ENCODE data around the gene KLHL6. TPM values are rescaled to one million over a fixed set of nuclear protein-coding genes. Genes with fewer than 3 reads are reported as not detected.

The KLHL6 gene
- total RNA-seq, 1 experiment from 2014 or later, result 0.03 TPM

- POLR2A ChIA-PET, result no interaction called here
- DNase-seq (ENCODE audit: low read depth, low spot score), result no peak
- TF ChIP-seq CTCF (IDR thresholded peaks at IDR 0.05) (no peak), POLR2AphosphoS5 (IDR thresholded peaks at IDR 0.05; ENCODE audit: low read depth, low read length) (no peak), SIN3A (IDR thresholded peaks at IDR 0.05; ENCODE audit: borderline replicate concordance, insufficient read depth, low read depth, low read length) (no peak), REST (IDR thresholded peaks at IDR 0.05; ENCODE audit: insufficient read depth in 1 of 2, low read depth in 2 of 2, low read length in 1 of 2) (no peak), TCF7L2 (IDR thresholded peaks at IDR 0.05; ENCODE audit: low read depth, low read length) (no peak)
- intact Hi-C loops (cut with micrococcal nuclease; ENCODE audit: unreplicated experiment), result no loop called here
- CTCF ChIA-PET, result interaction anchor here (0.7 kb wide), 1 partner anchor 610 kb away, joined by 3 read pairs; no protein-coding TSS in a partner anchor
- H3K4me1 ChIP-seq (ENCODE audit: control insufficient read depth, insufficient read depth, low read length), result no peaks in the 10 kb centered on the region
- no peak overlapping the region for H3K4me3 ChIP-seq (ENCODE audit: low read depth in 2 of 2, low read length in 2 of 2)
- peaks cover 3% of the 10 kb centered on the region; the same call in 1 of the 2 replicates for H3K27me3 ChIP-seq (ENCODE audit: control insufficient read depth, insufficient read depth, low read length)
- H3K36me3 ChIP-seq (ENCODE audit: control insufficient read depth, insufficient read depth, low read length), result no peaks in the 10 kb centered on the region
- no peak overlapping the region for H3K27ac ChIP-seq (ENCODE audit: low read length)
- in situ Hi-C loops (cut with HindIII; ENCODE audit: low pct_unique_long_range_greater_than_20kb, low sequenced_read_pairs), result no loop called here
- no TSS peak for BruUV-seq (replicated peaks)
- ATAC-seq, result no peak
- H3K9me3 ChIP-seq (ENCODE audit: control insufficient read depth, insufficient read depth, low read depth, low read length), result no peaks in the 10 kb centered on the region
Measured at GRCh38 chr3:183490653-183491052, 64.9 kb downstream of the KLHL6 start.

- ChIA-PET CTCF (no interaction called here), POLR2A (no interaction called here)
- H3K9me3 ChIP-seq (ENCODE audit: control insufficient read depth, insufficient read depth, low read depth, low read length), result no peaks in the 10 kb centered on the region
- no peak overlapping the region for H3K27ac ChIP-seq (ENCODE audit: low read length)
- no peaks in the 10 kb centered on the region for H3K36me3 ChIP-seq (ENCODE audit: control insufficient read depth, insufficient read depth, low read length)
- peaks cover 3% of the 10 kb centered on the region; the same call in 1 of the 2 replicates for H3K27me3 ChIP-seq (ENCODE audit: control insufficient read depth, insufficient read depth, low read length)
- H3K4me3 ChIP-seq (ENCODE audit: low read depth in 2 of 2, low read length in 2 of 2), result no peak overlapping the region
- DNase-seq (ENCODE audit: low read depth, low spot score) (no peak), ATAC-seq (no peak)
- intact Hi-C loops (cut with micrococcal nuclease; ENCODE audit: unreplicated experiment) (no loop called here), in situ Hi-C loops (cut with HindIII; ENCODE audit: low pct_unique_long_range_greater_than_20kb, low sequenced_read_pairs) (no loop called here)
- no peaks in the 10 kb centered on the region for H3K4me1 ChIP-seq (ENCODE audit: control insufficient read depth, insufficient read depth, low read length)
- TF ChIP-seq POLR2AphosphoS5 (IDR thresholded peaks at IDR 0.05; ENCODE audit: low read depth, low read length) (no peak), CTCF (IDR thresholded peaks at IDR 0.05) (no peak), REST (IDR thresholded peaks at IDR 0.05; ENCODE audit: insufficient read depth in 1 of 2, low read depth in 2 of 2, low read length in 1 of 2) (no peak), SIN3A (IDR thresholded peaks at IDR 0.05; ENCODE audit: borderline replicate concordance, insufficient read depth, low read depth, low read length) (no peak), TCF7L2 (IDR thresholded peaks at IDR 0.05; ENCODE audit: low read depth, low read length) (no peak)
- BruUV-seq (replicated peaks), result no TSS peak
Measured at GRCh38 chr3:183490211-183490601, 65.3 kb downstream of the KLHL6 start.
